HEK293 (cell line): ENCODE results near the gene ANO8.

Experiments used
- BCL11A ChIP-seq: fragments of 450-650 bp; formaldehyde crosslinking; IDR thresholded peaks from 2 replicates; pipeline ENCODE4 v1.5.1; 2016; ENCODE audit warnings: low read depth, missing biosample characterization, missing genetic modification characterization
- GLIS1 ChIP-seq: fragments of 450-650 bp; formaldehyde crosslinking; IDR thresholded peaks from 2 replicates; pipeline ENCODE4 v1.5.1; 2016; ENCODE audit warnings: missing biosample characterization, missing genetic modification characterization
- GLIS2 ChIP-seq: fragments of 450-650 bp; formaldehyde crosslinking; IDR thresholded peaks from 2 replicates; pipeline ENCODE4 v1.5.1; 2016; ENCODE audit warnings: missing biosample characterization, missing genetic modification characterization
- HOXC10 ChIP-seq: sonication (generic); formaldehyde crosslinking; IDR thresholded peaks from 2 replicates; pipeline ENCODE4 v1.8.1; 2023; ENCODE audit warnings: mild to moderate bottlenecking, missing genetic modification reagents
- KLF10 ChIP-seq: fragments of 450-650 bp; IDR thresholded peaks from 2 replicates; pipeline ENCODE4 v1.5.1; 2018; ENCODE audit warnings: missing biosample characterization, mild to moderate bottlenecking, missing genetic modification characterization
- TCF7L2 ChIP-seq: IDR thresholded peaks from 2 replicates; pipeline ENCODE4 v1.6.1; 2011; ENCODE audit warnings: low read depth, mild to moderate bottlenecking, inconsistent platforms, low read length, moderate library complexity, borderline replicate concordance
- YY2 ChIP-seq: fragments of 450-650 bp; formaldehyde crosslinking; IDR thresholded peaks from 2 replicates; pipeline ENCODE4 v1.5.1; 2016; ENCODE audit warnings: missing biosample characterization, missing genetic modification characterization
- ZBTB17 ChIP-seq: fragments of 450-650 bp; formaldehyde crosslinking; IDR thresholded peaks from 2 replicates; pipeline ENCODE4 v1.5.1; 2016; ENCODE audit warnings: missing biosample characterization, missing genetic modification characterization
- ZBTB20 ChIP-seq: fragments of 450-650 bp; formaldehyde crosslinking; IDR thresholded peaks from 2 replicates; pipeline ENCODE4 v1.5.1; 2016; ENCODE audit warnings: missing biosample characterization, missing genetic modification characterization
- ZFHX2 ChIP-seq: fragments of 450-650 bp; formaldehyde crosslinking; conservative IDR thresholded peaks from 2 replicates; pipeline ENCODE4 v1.5.1; 2016; ENCODE audit warnings: missing biosample characterization, missing genetic modification characterization
- ZNF114 ChIP-seq: fragments of 450-650 bp; formaldehyde crosslinking; IDR thresholded peaks from 2 replicates; pipeline ENCODE4 v1.5.0; 2017; ENCODE audit warnings: missing biosample characterization, missing genetic modification characterization
- ZNF146 ChIP-seq: fragments of 450-650 bp; formaldehyde crosslinking; IDR thresholded peaks from 2 replicates; pipeline ENCODE4 v1.5.1; 2016; ENCODE audit warnings: missing biosample characterization, missing genetic modification characterization
- ZNF2 ChIP-seq: fragments of 450-650 bp; formaldehyde crosslinking; IDR thresholded peaks from 2 replicates; pipeline ENCODE4 v1.5.1; 2016; ENCODE audit warnings: missing biosample characterization, missing genetic modification characterization
- ZNF24 ChIP-seq: fragments of 450-650 bp; formaldehyde crosslinking; IDR thresholded peaks from 2 replicates; pipeline ENCODE4 v1.5.1; 2016; ENCODE audit warnings: missing biosample characterization, missing genetic modification characterization
- ZNF248 ChIP-seq: fragments of 450-650 bp; formaldehyde crosslinking; IDR thresholded peaks from 2 replicates; pipeline ENCODE4 v1.5.1; 2017; ENCODE audit warnings: missing biosample characterization, missing genetic modification characterization
- ZNF350 ChIP-seq: fragments of 450-650 bp; formaldehyde crosslinking; IDR thresholded peaks from 2 replicates; pipeline ENCODE4 v1.5.0; 2017; ENCODE audit warnings: missing biosample characterization, mild to moderate bottlenecking, missing genetic modification characterization
- ZNF398 ChIP-seq: fragments of 450-650 bp; formaldehyde crosslinking; IDR thresholded peaks from 2 replicates; pipeline ENCODE4 v1.5.1; 2017; ENCODE audit warnings: missing biosample characterization, missing genetic modification characterization
- ZNF449 ChIP-seq: fragments of 450-650 bp; formaldehyde crosslinking; IDR thresholded peaks from 2 replicates; pipeline ENCODE4 v1.5.1; 2017; ENCODE audit warnings: missing biosample characterization, mild to moderate bottlenecking, missing genetic modification characterization, moderate library complexity
- ZNF544 ChIP-seq: fragments of 450-650 bp; formaldehyde crosslinking; IDR thresholded peaks from 2 replicates; pipeline ENCODE4 v1.5.0; 2017; ENCODE audit warnings: missing biosample characterization, missing genetic modification characterization
- ZNF558 ChIP-seq: fragments of 450-650 bp; formaldehyde crosslinking; IDR thresholded peaks from 2 replicates; pipeline ENCODE4 v1.5.1; 2016; ENCODE audit warnings: missing biosample characterization, missing genetic modification characterization
- ZNF600 ChIP-seq: fragments of 450-650 bp; formaldehyde crosslinking; IDR thresholded peaks from 2 replicates; pipeline ENCODE4 v1.5.1; 2016; ENCODE audit warnings: missing biosample characterization, missing genetic modification characterization
- ZNF610 ChIP-seq: fragments of 450-650 bp; formaldehyde crosslinking; IDR thresholded peaks from 2 replicates; pipeline ENCODE4 v1.5.1; 2016; ENCODE audit warnings: missing biosample characterization, missing genetic modification characterization, borderline replicate concordance
- ZNF623 ChIP-seq: fragments of 450-650 bp; formaldehyde crosslinking; IDR thresholded peaks from 2 replicates; pipeline ENCODE4 v1.5.1; 2016; ENCODE audit warnings: missing biosample characterization, missing genetic modification characterization
- ZNF692 ChIP-seq: fragments of 450-650 bp; formaldehyde crosslinking; IDR thresholded peaks from 2 replicates; pipeline ENCODE4 v1.5.1; 2016; ENCODE audit warnings: missing biosample characterization, missing genetic modification characterization
- ZNF707 ChIP-seq: fragments of 450-650 bp; formaldehyde crosslinking; IDR thresholded peaks from 2 replicates; pipeline ENCODE4 v1.5.1; 2016; ENCODE audit warnings: missing biosample characterization, missing genetic modification characterization
- ZSCAN16 ChIP-seq: fragments of 450-650 bp; formaldehyde crosslinking; IDR thresholded peaks from 2 replicates; pipeline ENCODE4 v1.5.1; 2016; ENCODE audit warnings: missing biosample characterization, missing genetic modification characterization
- TF ChIP-seq, protein P1 (sequence below): fragments of 450-650 bp; formaldehyde crosslinking; IDR thresholded peaks from 2 replicates; pipeline ENCODE4 v1.5.1; 2016; ENCODE audit warnings: missing biosample characterization, missing genetic modification characterization
- TF ChIP-seq, protein P2 (sequence below): fragments of 450-650 bp; formaldehyde crosslinking; IDR thresholded peaks from 2 replicates; pipeline ENCODE4 v1.5.0; 2017; ENCODE audit warnings: missing biosample characterization, missing genetic modification characterization, borderline replicate concordance

Gene ANO8

DNA sequence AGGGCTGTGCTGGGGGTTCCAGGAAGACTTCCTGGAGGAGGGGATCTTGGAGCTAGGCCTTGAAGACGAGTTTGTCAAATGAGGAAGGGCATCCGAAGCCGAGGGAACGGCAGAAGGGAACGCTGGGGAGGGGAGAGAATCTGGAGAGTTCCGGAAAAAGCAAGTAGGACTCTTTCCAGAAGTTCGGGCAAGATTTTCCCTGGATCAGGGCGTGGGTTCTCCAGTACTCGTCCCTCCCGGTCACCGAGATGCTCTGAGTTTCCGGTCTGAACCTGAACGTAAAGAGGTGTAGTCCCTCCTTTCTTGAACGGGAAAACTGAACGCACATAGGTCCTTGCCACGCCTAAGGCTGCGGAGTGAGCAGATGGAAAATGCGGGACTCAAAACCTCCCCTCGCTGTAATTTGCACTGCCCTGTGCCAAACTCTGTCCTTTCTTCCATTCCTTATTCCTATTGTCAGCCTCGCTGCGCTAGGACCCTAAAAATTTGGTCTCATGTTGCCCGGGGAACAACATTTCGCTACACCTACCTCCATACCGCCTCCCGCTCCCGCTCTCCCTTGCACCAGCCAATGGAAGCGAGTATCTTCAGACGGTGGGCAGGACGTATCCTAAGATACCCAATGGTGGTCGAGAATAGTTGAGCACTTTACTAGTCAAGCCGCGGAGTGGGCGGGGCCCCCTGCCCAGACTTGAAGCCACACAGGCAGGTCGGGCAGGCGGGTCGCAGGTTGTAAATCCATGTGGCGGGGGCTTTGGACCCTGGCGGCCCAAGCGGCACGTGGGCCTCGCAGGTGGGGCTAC, 2.4 kb upstream of the ANO8 start, which contains the start of gene GTPBP3 (continued):
- TF ChIP-seq, protein P1, sequence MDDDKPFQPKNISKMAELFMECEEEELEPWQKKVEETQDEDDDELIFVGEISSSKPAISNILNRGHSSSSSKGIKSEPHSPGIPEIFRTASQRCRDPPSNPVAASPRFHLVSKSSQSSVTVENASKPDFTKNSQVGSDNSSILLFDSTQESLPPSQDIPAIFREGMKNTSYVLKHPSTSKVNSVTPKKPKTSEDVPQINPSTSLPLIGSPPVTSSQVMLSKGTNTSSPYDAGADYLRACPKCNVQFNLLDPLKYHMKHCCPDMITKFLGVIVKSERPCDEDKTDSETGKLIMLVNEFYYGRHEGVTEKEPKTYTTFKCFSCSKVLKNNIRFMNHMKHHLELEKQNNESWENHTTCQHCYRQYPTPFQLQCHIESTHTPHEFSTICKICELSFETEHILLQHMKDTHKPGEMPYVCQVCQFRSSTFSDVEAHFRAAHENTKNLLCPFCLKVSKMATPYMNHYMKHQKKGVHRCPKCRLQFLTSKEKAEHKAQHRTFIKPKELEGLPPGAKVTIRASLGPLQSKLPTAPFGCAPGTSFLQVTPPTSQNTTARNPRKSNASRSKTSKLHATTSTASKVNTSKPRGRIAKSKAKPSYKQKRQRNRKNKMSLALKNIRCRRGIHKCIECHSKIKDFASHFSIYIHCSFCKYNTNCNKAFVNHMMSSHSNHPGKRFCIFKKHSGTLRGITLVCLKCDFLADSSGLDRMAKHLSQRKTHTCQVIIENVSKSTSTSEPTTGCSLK: no peak
- TF ChIP-seq ZNF600 (tag by site-specific recombination) (peak; percentile 100), ZNF398 (tag by site-specific recombination) (peak; percentile 79; the same call in 1 of the 2 replicates), ZBTB17 (peak; percentile 97), HOXC10 (no peak; the same call in 1 of the 2 replicates), ZSCAN16 (tag by site-specific recombination) (peak; percentile 9; the same call in 1 of the 2 replicates), ZNF544 (tag by site-specific recombination) (no peak), ZFHX2 (tag by site-specific recombination) (peak; percentile 92), ZNF692 (tag by site-specific recombination) (peak; percentile 93), BCL11A (tag by site-specific recombination) (no peak), GLIS1 (tag by site-specific recombination) (peak; percentile 45), ZNF114 (no peak), ZNF449 (peak; percentile 44), ZNF610 (tag by site-specific recombination) (peak; percentile 20), ZBTB20 (tag by site-specific recombination) (peak; percentile 91), KLF10 (tag by site-specific recombination) (peak; percentile 91), TCF7L2 (peak; percentile 37; the same call in 1 of the 2 replicates), ZNF350 (tag by site-specific recombination) (no peak; the same call in 1 of the 2 replicates), ZNF146 (peak; percentile 74; the same call in 1 of the 2 replicates), ZNF707 (no peak), ZNF558 (tag by site-specific recombination) (peak; percentile 86; the same call in 1 of the 2 replicates), GLIS2 (tag by site-specific recombination) (peak; percentile 75), YY2 (tag by site-specific recombination) (peak; percentile 100), ZNF623 (tag by site-specific recombination) (peak; percentile 35), ZNF2 (peak; percentile 99), ZNF24 (tag by site-specific recombination) (peak; percentile 82; the same call in 1 of the 2 replicates), ZNF248 (no peak)
- TF ChIP-seq, protein P2, sequence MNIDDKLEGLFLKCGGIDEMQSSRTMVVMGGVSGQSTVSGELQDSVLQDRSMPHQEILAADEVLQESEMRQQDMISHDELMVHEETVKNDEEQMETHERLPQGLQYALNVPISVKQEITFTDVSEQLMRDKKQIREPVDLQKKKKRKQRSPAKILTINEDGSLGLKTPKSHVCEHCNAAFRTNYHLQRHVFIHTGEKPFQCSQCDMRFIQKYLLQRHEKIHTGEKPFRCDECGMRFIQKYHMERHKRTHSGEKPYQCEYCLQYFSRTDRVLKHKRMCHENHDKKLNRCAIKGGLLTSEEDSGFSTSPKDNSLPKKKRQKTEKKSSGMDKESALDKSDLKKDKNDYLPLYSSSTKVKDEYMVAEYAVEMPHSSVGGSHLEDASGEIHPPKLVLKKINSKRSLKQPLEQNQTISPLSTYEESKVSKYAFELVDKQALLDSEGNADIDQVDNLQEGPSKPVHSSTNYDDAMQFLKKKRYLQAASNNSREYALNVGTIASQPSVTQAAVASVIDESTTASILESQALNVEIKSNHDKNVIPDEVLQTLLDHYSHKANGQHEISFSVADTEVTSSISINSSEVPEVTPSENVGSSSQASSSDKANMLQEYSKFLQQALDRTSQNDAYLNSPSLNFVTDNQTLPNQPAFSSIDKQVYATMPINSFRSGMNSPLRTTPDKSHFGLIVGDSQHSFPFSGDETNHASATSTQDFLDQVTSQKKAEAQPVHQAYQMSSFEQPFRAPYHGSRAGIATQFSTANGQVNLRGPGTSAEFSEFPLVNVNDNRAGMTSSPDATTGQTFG (tag by site-specific recombination): peak; percentile 79
